ENCODE data around the gene GGTLC2. TPM values are rescaled to one million over a fixed set of nuclear protein-coding genes. Genes with fewer than 3 reads are reported as not detected.

GGTLC2 gene
- total RNA-seq, 4 donors from 2014 or later, result not detected

GRCh38 chr22:22612516-22612915 is 31.9 kb upstream of the GGTLC2 start:
- in situ Hi-C loops (cut with MboI; ENCODE audit: low sequenced_read_pairs in 4 of 4) (no loop called here), intact Hi-C loops (cut with DNase I; ENCODE audit: low total_unique reads) (no loop called here)
- Histone ChIP-seq H3K4me3 (no peak overlapping the region), H3K4me1 (no peaks in the 10 kb centered on the region), H3K36me3 (no peaks in the 10 kb centered on the region), H3K27me3 (no peaks in the 10 kb centered on the region), H3K9me3 (no peaks in the 10 kb centered on the region), H3K27ac (no peak overlapping the region)
- DNase-seq (no peak), ATAC-seq (no peak)
- no peak for TF ChIP-seq CTCF (IDR thresholded peaks at IDR 0.05 in 4 of 5, conservative IDR thresholded peaks at IDR 0.05 in 1 of 5)
- TF ChIP-seq POLR2A (IDR thresholded peaks at IDR 0.05), result no peak

- Histone ChIP-seq H3K4me1 (no peaks in the 10 kb centered on the region), H3K27ac (no peak overlapping the region), H3K27me3 (no peaks in the 10 kb centered on the region), H3K36me3 (no peaks in the 10 kb centered on the region), H3K4me3 (no peak overlapping the region), H3K9me3 (no peaks in the 10 kb centered on the region)
- no peak for ATAC-seq
- in situ Hi-C loops (cut with MboI; ENCODE audit: low sequenced_read_pairs in 4 of 4), result no loop called here
- intact Hi-C loops (cut with DNase I; ENCODE audit: low total_unique reads), result no loop called here
- TF ChIP-seq CTCF (IDR thresholded peaks at IDR 0.05 in 4 of 5, conservative IDR thresholded peaks at IDR 0.05 in 1 of 5), result no peak
- TF ChIP-seq POLR2A (IDR thresholded peaks at IDR 0.05), result no peak
- DNase-seq, result no peak
Observed at GRCh38 chr22:22614065-22614464, 30.3 kb upstream of the GGTLC2 start.

- in situ Hi-C loops (cut with MboI; ENCODE audit: low sequenced_read_pairs in 4 of 4), result no loop called here
- ATAC-seq (no peak), DNase-seq (no peak)
- no peak for TF ChIP-seq CTCF (IDR thresholded peaks at IDR 0.05 in 4 of 5, conservative IDR thresholded peaks at IDR 0.05 in 1 of 5)
- no peak for TF ChIP-seq POLR2A (IDR thresholded peaks at IDR 0.05)
- no peak overlapping the region for H3K27ac ChIP-seq
- no peak overlapping the region for H3K4me3 ChIP-seq
- no peaks in the 10 kb centered on the region for H3K27me3 ChIP-seq
- intact Hi-C loops (cut with DNase I; ENCODE audit: low total_unique reads), result no loop called here
- no peaks in the 10 kb centered on the region for H3K4me1 ChIP-seq
- no peaks in the 10 kb centered on the region for H3K36me3 ChIP-seq
- H3K9me3 ChIP-seq, result no peaks in the 10 kb centered on the region
Observed at GRCh38 chr22:22616636-22617035, 27.8 kb upstream of the GGTLC2 start.

GRCh38 chr22:22618448-22618847 is 26.0 kb upstream of the GGTLC2 start:
- no peaks in the 10 kb centered on the region for H3K9me3 ChIP-seq
- DNase-seq (no peak), ATAC-seq (no peak)
- in situ Hi-C loops (cut with MboI; ENCODE audit: low sequenced_read_pairs in 4 of 4) (no loop called here), intact Hi-C loops (cut with DNase I; ENCODE audit: low total_unique reads) (no loop called here)
- H3K36me3 ChIP-seq, result no peaks in the 10 kb centered on the region
- TF ChIP-seq CTCF (IDR thresholded peaks at IDR 0.05 in 4 of 5, conservative IDR thresholded peaks at IDR 0.05 in 1 of 5) (no peak), POLR2A (IDR thresholded peaks at IDR 0.05) (no peak)
- no peak overlapping the region for H3K4me3 ChIP-seq
- no peak overlapping the region for H3K27ac ChIP-seq
- H3K27me3 ChIP-seq, result no peaks in the 10 kb centered on the region
- H3K4me1 ChIP-seq, result no peaks in the 10 kb centered on the region

- intact Hi-C loops (cut with DNase I; ENCODE audit: low total_unique reads) (no loop called here), in situ Hi-C loops (cut with MboI; ENCODE audit: low sequenced_read_pairs in 4 of 4) (no loop called here)
- H3K27me3 ChIP-seq, result no peaks in the 10 kb centered on the region
- DNase-seq (no peak), ATAC-seq (no peak)
- no peak overlapping the region for H3K4me3 ChIP-seq
- no peak overlapping the region for H3K27ac ChIP-seq
- no peaks in the 10 kb centered on the region for H3K36me3 ChIP-seq
- no peaks in the 10 kb centered on the region for H3K9me3 ChIP-seq
- TF ChIP-seq CTCF (IDR thresholded peaks at IDR 0.05 in 4 of 5, conservative IDR thresholded peaks at IDR 0.05 in 1 of 5) (no peak), POLR2A (IDR thresholded peaks at IDR 0.05) (no peak)
- no peaks in the 10 kb centered on the region for H3K4me1 ChIP-seq
Observed at GRCh38 chr22:22618923-22619322, 25.5 kb upstream of the GGTLC2 start.
